GM23338 (cell line): ENCODE results near the gene ITIH4. TPM values are rescaled to one million over a fixed set of nuclear protein-coding genes. Genes with fewer than 3 reads are reported as not detected.
A peak's percentile ranks its signal among the peaks of the same experiment; 100 is the strongest.

ENCODE experiments used
- ATAC-seq: fragments of 200-7000 bp; cut with Tn5 transposase; 3 replicates; pipeline ENCODE4 v1.9.1; 2020
- DNase-seq: peaks from one replicate; pipeline ENCODE4 v3.0.0-alpha.2; 2015; ENCODE audit warnings: low spot score
- H2AFZ ChIP-seq: fragments of 200-600 bp; sonication (generic); 2 replicates; pipeline ENCODE4 v1.8.0; 2016; ENCODE audit warnings: antibody characterized with exemption, mild to moderate bottlenecking, moderate library complexity
- H3F3A ChIP-seq: fragments of 200-600 bp; sonication (generic); replicated peaks from 2 replicates; pipeline ENCODE4 v1.8.0; 2017; ENCODE audit warnings: antibody characterized with exemption, mixed run types, low read depth
- H3K27ac ChIP-seq: fragments of 200-600 bp; sonication (generic); 2 replicates; pipeline ENCODE4 v1.6.1; 2016; ENCODE audit warnings: low read depth
- H3K27me3 ChIP-seq: fragments of 200-600 bp; sonication (generic); 2 replicates; pipeline ENCODE4 v1.8.0; 2016; ENCODE audit warnings: mild to moderate bottlenecking, mixed run types, moderate library complexity; ENCODE audit not compliant: insufficient read depth
- H3K36me3 ChIP-seq: fragments of 200-600 bp; sonication (generic); 2 replicates; pipeline ENCODE4 v1.8.0; 2016; ENCODE audit warnings: mild to moderate bottlenecking; ENCODE audit not compliant: insufficient read depth
- H3K4me1 ChIP-seq: fragments of 200-600 bp; sonication (generic); 2 replicates; pipeline ENCODE4 v1.8.0; 2016; ENCODE audit warnings: mild to moderate bottlenecking, moderate library complexity; ENCODE audit not compliant: insufficient read depth
- H3K4me2 ChIP-seq: fragments of 200-600 bp; sonication (generic); 2 replicates; pipeline ENCODE4 v1.7.1; 2017; ENCODE audit warnings: mixed run types
- H3K4me3 ChIP-seq: fragments of 200-600 bp; sonication (generic); 2 replicates; pipeline ENCODE4 v1.6.1; 2016; ENCODE audit warnings: mixed run types
- H3K79me2 ChIP-seq: fragments of 200-600 bp; sonication (generic); replicated peaks from 2 replicates; pipeline ENCODE4 v1.8.0; 2017; ENCODE audit warnings: mild to moderate bottlenecking; ENCODE audit not compliant: insufficient read depth
- H3K9me2 ChIP-seq: fragments of 200-600 bp; sonication (generic); 2 replicates; pipeline ENCODE4 v1.8.0; 2017; ENCODE audit not compliant: insufficient read depth
- H4K20me1 ChIP-seq: fragments of 200-600 bp; sonication (generic); replicated peaks from 2 replicates; pipeline ENCODE4 v1.8.0; 2017; ENCODE audit warnings: mild to moderate bottlenecking; ENCODE audit not compliant: insufficient read depth
- H3K27ac Mint-ChIP-seq: 2 replicates; pipeline ENCODE4 v1.8.0; 2020; ENCODE audit warnings: inconsistent platforms, mild to moderate bottlenecking, moderate library complexity, mixed read lengths
- H3K27me3 Mint-ChIP-seq: 3 replicates; pipeline ENCODE4 v1.8.0; 2022; ENCODE audit warnings: low read depth, mild to moderate bottlenecking, moderate library complexity, mixed read lengths, inconsistent platforms; ENCODE audit not compliant: insufficient read depth, poor library complexity
- H3K36me3 Mint-ChIP-seq: 3 replicates; pipeline ENCODE4 v1.8.0; 2021; ENCODE audit warnings: low read depth, mild to moderate bottlenecking, inconsistent platforms, moderate library complexity, mixed read lengths
- H3K4me1 Mint-ChIP-seq: 3 replicates; pipeline ENCODE4 v1.8.0; 2020; ENCODE audit warnings: mild to moderate bottlenecking, inconsistent platforms, mixed read lengths
- H3K4me3 Mint-ChIP-seq: 3 replicates; pipeline ENCODE4 v1.8.0; 2021; ENCODE audit warnings: moderate library complexity, mild to moderate bottlenecking, inconsistent platforms, mixed read lengths
- H3K9me3 Mint-ChIP-seq: 3 replicates; pipeline ENCODE4 v1.8.0; 2020; ENCODE audit warnings: moderate library complexity, mild to moderate bottlenecking, inconsistent platforms, mixed read lengths
- EZH2 ChIP-seq: fragments of 200-600 bp; sonication (generic); IDR thresholded peaks from one replicate; pipeline ENCODE4 v1.8.0; 2017; ENCODE audit warnings: antibody characterized with exemption, mild to moderate bottlenecking, low read depth; ENCODE audit not compliant: unreplicated experiment
- NANOG ChIP-seq: IDR thresholded peaks from 2 replicates; pipeline ENCODE4 v1.6.1; 2016; ENCODE audit warnings: antibody characterized with exemption, borderline replicate concordance
- STAT1 ChIP-seq: IDR thresholded peaks from one replicate; pipeline ENCODE4 v1.6.1; 2016; ENCODE audit warnings: antibody characterized with exemption; ENCODE audit not compliant: unreplicated experiment
- ZNF462 ChIP-seq: fragments of 250-450 bp; sonication (Bioruptor Pico); IDR thresholded peaks from 2 replicates; pipeline ENCODE4 v1.5.0; 2020; ENCODE audit warnings: mild to moderate bottlenecking, moderate library complexity
- polyA plus RNA-seq: library from polyadenylated mRNA; unstranded; fragments of >200 nt; fragmentation: Nextera tagmentation; extraction: Ambion mirVana; gene quantifications from 2 replicates; pipeline ENCODE4 v1.2.1, GENCODE V29; 2016
- total RNA-seq: library from RNA; depleted of rRNA; stranded (reverse); fragments of >200 nt; shearing (Covaris generic); gene quantifications from 2 replicates; pipeline ENCODE4 v1.2.3, GENCODE V29; 2014
- TF ChIP-seq, protein P1 (sequence below): IDR thresholded peaks from 2 replicates; pipeline ENCODE4 v1.6.1; 2016; ENCODE audit warnings: antibody characterized with exemption
- TF ChIP-seq, protein P2 (sequence below), 2 experiments: fragments of 200-600 bp in 1 of 2; sonication (generic) in 1 of 2; conservative IDR thresholded peaks; 2 replicates each; pipeline versions ENCODE4 v1.5.1 to v1.6.1; 2016 to 2017; ENCODE audit warnings: antibody characterized with exemption in 2 of 2, low read depth in 2 of 2, mild to moderate bottlenecking in 2 of 2, moderate library complexity in 1 of 2

Gene ITIH4
- total and polyA plus RNA-seq, 2 experiments from 2014 or later = 0.82 to 1.4 TPM

GRCh38 chr3:52820736-52821135, 9.7 kb downstream of the ITIH4 start:
- Mint-ChIP-seq H3K27me3 (peaks cover 18% of the 10 kb centered on the region), H3K9me3 (no peaks in the 10 kb centered on the region; the same call in 1 of the 3 replicates), H3K27ac (no peak overlapping the region), H3K4me3 (no peak overlapping the region; the same call in 2 of the 3 replicates), H3K36me3 (peaks cover 4% of the 10 kb centered on the region; the same call in 1 of the 3 replicates), H3K4me1 (peaks cover 18% of the 10 kb centered on the region)
- DNase-seq (peak; percentile 83), ATAC-seq (peak; percentile 93)
- TF ChIP-seq, protein P1, sequence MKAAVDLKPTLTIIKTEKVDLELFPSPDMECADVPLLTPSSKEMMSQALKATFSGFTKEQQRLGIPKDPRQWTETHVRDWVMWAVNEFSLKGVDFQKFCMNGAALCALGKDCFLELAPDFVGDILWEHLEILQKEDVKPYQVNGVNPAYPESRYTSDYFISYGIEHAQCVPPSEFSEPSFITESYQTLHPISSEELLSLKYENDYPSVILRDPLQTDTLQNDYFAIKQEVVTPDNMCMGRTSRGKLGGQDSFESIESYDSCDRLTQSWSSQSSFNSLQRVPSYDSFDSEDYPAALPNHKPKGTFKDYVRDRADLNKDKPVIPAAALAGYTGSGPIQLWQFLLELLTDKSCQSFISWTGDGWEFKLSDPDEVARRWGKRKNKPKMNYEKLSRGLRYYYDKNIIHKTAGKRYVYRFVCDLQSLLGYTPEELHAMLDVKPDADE = no peak
- TF ChIP-seq EZH2 = no peak
- TF ChIP-seq, protein P2, sequence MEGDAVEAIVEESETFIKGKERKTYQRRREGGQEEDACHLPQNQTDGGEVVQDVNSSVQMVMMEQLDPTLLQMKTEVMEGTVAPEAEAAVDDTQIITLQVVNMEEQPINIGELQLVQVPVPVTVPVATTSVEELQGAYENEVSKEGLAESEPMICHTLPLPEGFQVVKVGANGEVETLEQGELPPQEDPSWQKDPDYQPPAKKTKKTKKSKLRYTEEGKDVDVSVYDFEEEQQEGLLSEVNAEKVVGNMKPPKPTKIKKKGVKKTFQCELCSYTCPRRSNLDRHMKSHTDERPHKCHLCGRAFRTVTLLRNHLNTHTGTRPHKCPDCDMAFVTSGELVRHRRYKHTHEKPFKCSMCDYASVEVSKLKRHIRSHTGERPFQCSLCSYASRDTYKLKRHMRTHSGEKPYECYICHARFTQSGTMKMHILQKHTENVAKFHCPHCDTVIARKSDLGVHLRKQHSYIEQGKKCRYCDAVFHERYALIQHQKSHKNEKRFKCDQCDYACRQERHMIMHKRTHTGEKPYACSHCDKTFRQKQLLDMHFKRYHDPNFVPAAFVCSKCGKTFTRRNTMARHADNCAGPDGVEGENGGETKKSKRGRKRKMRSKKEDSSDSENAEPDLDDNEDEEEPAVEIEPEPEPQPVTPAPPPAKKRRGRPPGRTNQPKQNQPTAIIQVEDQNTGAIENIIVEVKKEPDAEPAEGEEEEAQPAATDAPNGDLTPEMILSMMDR (conservative IDR thresholded peaks at IDR 0.05; ENCODE audit: low read depth in 2 of 2) = peak; percentile 80 to 92
- no peak overlapping the region for H3K4me3 ChIP-seq
- no peaks in the 10 kb centered on the region for H3K79me2 ChIP-seq
- H3K4me2 ChIP-seq = no peak overlapping the region
- H3K27me3 ChIP-seq = no peaks in the 10 kb centered on the region
- no peaks in the 10 kb centered on the region for H3K36me3 ChIP-seq
- peaks cover 7% of the 10 kb centered on the region; the same call in 1 of the 2 replicates for H3K4me1 ChIP-seq
- no peaks in the 10 kb centered on the region for H3F3A ChIP-seq
- H3K9me2 ChIP-seq = no peaks in the 10 kb centered on the region
- H2AFZ ChIP-seq = peak overlapping the region; percentile 81
- no peaks in the 10 kb centered on the region for H4K20me1 ChIP-seq
- H3K27ac ChIP-seq = no peak overlapping the region

- Histone ChIP-seq H2AFZ (peak overlapping the region; percentile 81; the same call in 1 of the 2 replicates), H3F3A (no peaks in the 10 kb centered on the region), H3K4me1 (peaks cover 7% of the 10 kb centered on the region; the same call in 1 of the 2 replicates), H3K4me3 (no peak overlapping the region), H4K20me1 (no peaks in the 10 kb centered on the region), H3K4me2 (0 out of 2 replicates have a peak overlapping the region, but pooled peaks have one; percentile 38), H3K27me3 (no peaks in the 10 kb centered on the region), H3K79me2 (no peaks in the 10 kb centered on the region), H3K27ac (no peak overlapping the region), H3K36me3 (no peaks in the 10 kb centered on the region), H3K9me2 (no peaks in the 10 kb centered on the region)
- peaks cover 2% of the 10 kb centered on the region; the same call in 1 of the 3 replicates for H3K36me3 Mint-ChIP-seq
- no peak overlapping the region for H3K27ac Mint-ChIP-seq
- DNase-seq (peak; percentile 21), ATAC-seq (peak; percentile 53)
- peaks cover 18% of the 10 kb centered on the region for H3K4me1 Mint-ChIP-seq
- H3K9me3 Mint-ChIP-seq = no peaks in the 10 kb centered on the region; the same call in 1 of the 3 replicates
- peaks cover 15% of the 10 kb centered on the region for H3K27me3 Mint-ChIP-seq
- no peak overlapping the region; the same call in 2 of the 3 replicates for H3K4me3 Mint-ChIP-seq
- TF ChIP-seq, protein P1 = no peak
- TF ChIP-seq NANOG = no peak
- TF ChIP-seq, protein P2 (conservative IDR thresholded peaks at IDR 0.05; ENCODE audit: low read depth in 2 of 2) = no peak
- TF ChIP-seq STAT1 = no peak
- no peak for TF ChIP-seq ZNF462 (CRISPR knock-in tag)
Measured at GRCh38 chr3:52819936-52820335, 10.5 kb downstream of the ITIH4 start.
